GM23338 (cell line): Measurements from ENCODE around the gene RAB44. TPM values are rescaled to one million over a fixed set of nuclear protein-coding genes. Genes with fewer than 3 reads are reported as not detected.
A peak's percentile ranks its signal among the peaks of the same experiment; 100 is the strongest.

ENCODE experiments used
- ATAC-seq: fragments of 200-7000 bp; cut with Tn5 transposase; 3 replicates; pipeline ENCODE4 v1.9.1; 2020
- DNase-seq: peaks from one replicate; pipeline ENCODE4 v3.0.0-alpha.2; 2015; ENCODE audit warnings: low spot score
- H2AFZ ChIP-seq: fragments of 200-600 bp; sonication (generic); 2 replicates; pipeline ENCODE4 v1.8.0; 2016; ENCODE audit warnings: antibody characterized with exemption, mild to moderate bottlenecking, moderate library complexity
- H3F3A ChIP-seq: fragments of 200-600 bp; sonication (generic); replicated peaks from 2 replicates; pipeline ENCODE4 v1.8.0; 2017; ENCODE audit warnings: antibody characterized with exemption, mixed run types, low read depth
- H3K27ac ChIP-seq: fragments of 200-600 bp; sonication (generic); 2 replicates; pipeline ENCODE4 v1.6.1; 2016; ENCODE audit warnings: low read depth
- H3K27me3 ChIP-seq: fragments of 200-600 bp; sonication (generic); 2 replicates; pipeline ENCODE4 v1.8.0; 2016; ENCODE audit warnings: mild to moderate bottlenecking, mixed run types, moderate library complexity; ENCODE audit not compliant: insufficient read depth
- H3K36me3 ChIP-seq: fragments of 200-600 bp; sonication (generic); 2 replicates; pipeline ENCODE4 v1.8.0; 2016; ENCODE audit warnings: mild to moderate bottlenecking; ENCODE audit not compliant: insufficient read depth
- H3K4me1 ChIP-seq: fragments of 200-600 bp; sonication (generic); 2 replicates; pipeline ENCODE4 v1.8.0; 2016; ENCODE audit warnings: mild to moderate bottlenecking, moderate library complexity; ENCODE audit not compliant: insufficient read depth
- H3K4me2 ChIP-seq: fragments of 200-600 bp; sonication (generic); 2 replicates; pipeline ENCODE4 v1.7.1; 2017; ENCODE audit warnings: mixed run types
- H3K4me3 ChIP-seq: fragments of 200-600 bp; sonication (generic); 2 replicates; pipeline ENCODE4 v1.6.1; 2016; ENCODE audit warnings: mixed run types
- H3K79me2 ChIP-seq: fragments of 200-600 bp; sonication (generic); replicated peaks from 2 replicates; pipeline ENCODE4 v1.8.0; 2017; ENCODE audit warnings: mild to moderate bottlenecking; ENCODE audit not compliant: insufficient read depth
- H3K9me2 ChIP-seq: fragments of 200-600 bp; sonication (generic); 2 replicates; pipeline ENCODE4 v1.8.0; 2017; ENCODE audit not compliant: insufficient read depth
- H4K20me1 ChIP-seq: fragments of 200-600 bp; sonication (generic); replicated peaks from 2 replicates; pipeline ENCODE4 v1.8.0; 2017; ENCODE audit warnings: mild to moderate bottlenecking; ENCODE audit not compliant: insufficient read depth
- H3K27ac Mint-ChIP-seq: 2 replicates; pipeline ENCODE4 v1.8.0; 2020; ENCODE audit warnings: inconsistent platforms, mild to moderate bottlenecking, moderate library complexity, mixed read lengths
- H3K27me3 Mint-ChIP-seq: 3 replicates; pipeline ENCODE4 v1.8.0; 2022; ENCODE audit warnings: low read depth, mild to moderate bottlenecking, moderate library complexity, mixed read lengths, inconsistent platforms; ENCODE audit not compliant: insufficient read depth, poor library complexity
- H3K36me3 Mint-ChIP-seq: 3 replicates; pipeline ENCODE4 v1.8.0; 2021; ENCODE audit warnings: low read depth, mild to moderate bottlenecking, inconsistent platforms, moderate library complexity, mixed read lengths
- H3K4me1 Mint-ChIP-seq: 3 replicates; pipeline ENCODE4 v1.8.0; 2020; ENCODE audit warnings: mild to moderate bottlenecking, inconsistent platforms, mixed read lengths
- H3K4me3 Mint-ChIP-seq: 3 replicates; pipeline ENCODE4 v1.8.0; 2021; ENCODE audit warnings: moderate library complexity, mild to moderate bottlenecking, inconsistent platforms, mixed read lengths
- H3K9me3 Mint-ChIP-seq: 3 replicates; pipeline ENCODE4 v1.8.0; 2020; ENCODE audit warnings: moderate library complexity, mild to moderate bottlenecking, inconsistent platforms, mixed read lengths
- CREB1 ChIP-seq: fragments of 250-450 bp; sonication (Bioruptor Pico); IDR thresholded peaks from 2 replicates; pipeline ENCODE4 v1.5.0; 2020; ENCODE audit warnings: low read depth, mild to moderate bottlenecking, moderate library complexity
- ETS1 ChIP-seq: IDR thresholded peaks from 2 replicates; pipeline ENCODE4 v1.6.1; 2016; ENCODE audit warnings: antibody characterized with exemption
- EZH2 ChIP-seq: fragments of 200-600 bp; sonication (generic); IDR thresholded peaks from one replicate; pipeline ENCODE4 v1.8.0; 2017; ENCODE audit warnings: antibody characterized with exemption, mild to moderate bottlenecking, low read depth; ENCODE audit not compliant: unreplicated experiment
- EZH2phosphoT487 ChIP-seq: fragments of 200-600 bp; sonication (generic); IDR thresholded peaks from one replicate; pipeline ENCODE4 v1.8.1; 2018; ENCODE audit warnings: antibody characterized with exemption; ENCODE audit not compliant: unreplicated experiment
- JUNB ChIP-seq: IDR thresholded peaks from one replicate; pipeline ENCODE4 v1.6.1; 2016; ENCODE audit warnings: antibody characterized with exemption; ENCODE audit not compliant: unreplicated experiment
- NANOG ChIP-seq: IDR thresholded peaks from 2 replicates; pipeline ENCODE4 v1.6.1; 2016; ENCODE audit warnings: antibody characterized with exemption, borderline replicate concordance
- POLR2AphosphoS5 ChIP-seq: IDR thresholded peaks from 2 replicates; pipeline ENCODE4 v1.6.1; 2016; ENCODE audit warnings: antibody characterized with exemption, low read depth
- STAT1 ChIP-seq: IDR thresholded peaks from one replicate; pipeline ENCODE4 v1.6.1; 2016; ENCODE audit warnings: antibody characterized with exemption; ENCODE audit not compliant: unreplicated experiment
- ZNF114 ChIP-seq: fragments of 250-450 bp; sonication (Bioruptor Pico); IDR thresholded peaks from 2 replicates; pipeline ENCODE4 v1.5.0; 2020; ENCODE audit warnings: mild to moderate bottlenecking, moderate library complexity
- ZNF331 ChIP-seq: fragments of 250-450 bp; sonication (Bioruptor Pico); IDR thresholded peaks from 2 replicates; pipeline ENCODE4 v1.5.0; 2020; ENCODE audit warnings: low read depth, mild to moderate bottlenecking, moderate library complexity
- polyA plus RNA-seq: library from polyadenylated mRNA; unstranded; fragments of >200 nt; fragmentation: Nextera tagmentation; extraction: Ambion mirVana; gene quantifications from 2 replicates; pipeline ENCODE4 v1.2.1, GENCODE V29; 2016
- total RNA-seq: library from RNA; depleted of rRNA; stranded (reverse); fragments of >200 nt; shearing (Covaris generic); gene quantifications from 2 replicates; pipeline ENCODE4 v1.2.3, GENCODE V29; 2014
- TF ChIP-seq, protein P1 (sequence below): IDR thresholded peaks from one replicate; pipeline ENCODE4 v1.6.1; 2018; ENCODE audit warnings: antibody characterized with exemption; ENCODE audit not compliant: unreplicated experiment
- TF ChIP-seq, protein P2 (sequence below): fragments of 250-450 bp; sonication (Bioruptor Pico); IDR thresholded peaks from 2 replicates; pipeline ENCODE4 v1.5.0; 2020; ENCODE audit warnings: mild to moderate bottlenecking, moderate library complexity
- TF ChIP-seq, protein P3 (sequence below), 2 experiments: fragments of 200-600 bp in 1 of 2; sonication (generic) in 1 of 2; conservative IDR thresholded peaks; 2 replicates each; pipeline versions ENCODE4 v1.5.1 to v1.6.1; 2016 to 2017; ENCODE audit warnings: antibody characterized with exemption in 2 of 2, low read depth in 2 of 2, mild to moderate bottlenecking in 2 of 2, moderate library complexity in 1 of 2

Gene RAB44
- total and polyA plus RNA-seq, 2 experiments from 2014 or later: not detected

- H3K27ac Mint-ChIP-seq: no peak overlapping the region; the same call in 1 of the 2 replicates
- H3K4me2 ChIP-seq: no peak overlapping the region
- no peak for TF ChIP-seq EZH2phosphoT487
- TF ChIP-seq, protein P1, sequence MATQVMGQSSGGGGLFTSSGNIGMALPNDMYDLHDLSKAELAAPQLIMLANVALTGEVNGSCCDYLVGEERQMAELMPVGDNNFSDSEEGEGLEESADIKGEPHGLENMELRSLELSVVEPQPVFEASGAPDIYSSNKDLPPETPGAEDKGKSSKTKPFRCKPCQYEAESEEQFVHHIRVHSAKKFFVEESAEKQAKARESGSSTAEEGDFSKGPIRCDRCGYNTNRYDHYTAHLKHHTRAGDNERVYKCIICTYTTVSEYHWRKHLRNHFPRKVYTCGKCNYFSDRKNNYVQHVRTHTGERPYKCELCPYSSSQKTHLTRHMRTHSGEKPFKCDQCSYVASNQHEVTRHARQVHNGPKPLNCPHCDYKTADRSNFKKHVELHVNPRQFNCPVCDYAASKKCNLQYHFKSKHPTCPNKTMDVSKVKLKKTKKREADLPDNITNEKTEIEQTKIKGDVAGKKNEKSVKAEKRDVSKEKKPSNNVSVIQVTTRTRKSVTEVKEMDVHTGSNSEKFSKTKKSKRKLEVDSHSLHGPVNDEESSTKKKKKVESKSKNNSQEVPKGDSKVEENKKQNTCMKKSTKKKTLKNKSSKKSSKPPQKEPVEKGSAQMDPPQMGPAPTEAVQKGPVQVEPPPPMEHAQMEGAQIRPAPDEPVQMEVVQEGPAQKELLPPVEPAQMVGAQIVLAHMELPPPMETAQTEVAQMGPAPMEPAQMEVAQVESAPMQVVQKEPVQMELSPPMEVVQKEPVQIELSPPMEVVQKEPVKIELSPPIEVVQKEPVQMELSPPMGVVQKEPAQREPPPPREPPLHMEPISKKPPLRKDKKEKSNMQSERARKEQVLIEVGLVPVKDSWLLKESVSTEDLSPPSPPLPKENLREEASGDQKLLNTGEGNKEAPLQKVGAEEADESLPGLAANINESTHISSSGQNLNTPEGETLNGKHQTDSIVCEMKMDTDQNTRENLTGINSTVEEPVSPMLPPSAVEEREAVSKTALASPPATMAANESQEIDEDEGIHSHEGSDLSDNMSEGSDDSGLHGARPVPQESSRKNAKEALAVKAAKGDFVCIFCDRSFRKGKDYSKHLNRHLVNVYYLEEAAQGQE: no peak
- no peak for TF ChIP-seq JUNB
- no peak for TF ChIP-seq ZNF114 (CRISPR knock-in tag)
- no peak for TF ChIP-seq POLR2AphosphoS5
- no peak for TF ChIP-seq NANOG
- TF ChIP-seq ETS1: no peak
- TF ChIP-seq EZH2: no peak
- TF ChIP-seq, protein P2, sequence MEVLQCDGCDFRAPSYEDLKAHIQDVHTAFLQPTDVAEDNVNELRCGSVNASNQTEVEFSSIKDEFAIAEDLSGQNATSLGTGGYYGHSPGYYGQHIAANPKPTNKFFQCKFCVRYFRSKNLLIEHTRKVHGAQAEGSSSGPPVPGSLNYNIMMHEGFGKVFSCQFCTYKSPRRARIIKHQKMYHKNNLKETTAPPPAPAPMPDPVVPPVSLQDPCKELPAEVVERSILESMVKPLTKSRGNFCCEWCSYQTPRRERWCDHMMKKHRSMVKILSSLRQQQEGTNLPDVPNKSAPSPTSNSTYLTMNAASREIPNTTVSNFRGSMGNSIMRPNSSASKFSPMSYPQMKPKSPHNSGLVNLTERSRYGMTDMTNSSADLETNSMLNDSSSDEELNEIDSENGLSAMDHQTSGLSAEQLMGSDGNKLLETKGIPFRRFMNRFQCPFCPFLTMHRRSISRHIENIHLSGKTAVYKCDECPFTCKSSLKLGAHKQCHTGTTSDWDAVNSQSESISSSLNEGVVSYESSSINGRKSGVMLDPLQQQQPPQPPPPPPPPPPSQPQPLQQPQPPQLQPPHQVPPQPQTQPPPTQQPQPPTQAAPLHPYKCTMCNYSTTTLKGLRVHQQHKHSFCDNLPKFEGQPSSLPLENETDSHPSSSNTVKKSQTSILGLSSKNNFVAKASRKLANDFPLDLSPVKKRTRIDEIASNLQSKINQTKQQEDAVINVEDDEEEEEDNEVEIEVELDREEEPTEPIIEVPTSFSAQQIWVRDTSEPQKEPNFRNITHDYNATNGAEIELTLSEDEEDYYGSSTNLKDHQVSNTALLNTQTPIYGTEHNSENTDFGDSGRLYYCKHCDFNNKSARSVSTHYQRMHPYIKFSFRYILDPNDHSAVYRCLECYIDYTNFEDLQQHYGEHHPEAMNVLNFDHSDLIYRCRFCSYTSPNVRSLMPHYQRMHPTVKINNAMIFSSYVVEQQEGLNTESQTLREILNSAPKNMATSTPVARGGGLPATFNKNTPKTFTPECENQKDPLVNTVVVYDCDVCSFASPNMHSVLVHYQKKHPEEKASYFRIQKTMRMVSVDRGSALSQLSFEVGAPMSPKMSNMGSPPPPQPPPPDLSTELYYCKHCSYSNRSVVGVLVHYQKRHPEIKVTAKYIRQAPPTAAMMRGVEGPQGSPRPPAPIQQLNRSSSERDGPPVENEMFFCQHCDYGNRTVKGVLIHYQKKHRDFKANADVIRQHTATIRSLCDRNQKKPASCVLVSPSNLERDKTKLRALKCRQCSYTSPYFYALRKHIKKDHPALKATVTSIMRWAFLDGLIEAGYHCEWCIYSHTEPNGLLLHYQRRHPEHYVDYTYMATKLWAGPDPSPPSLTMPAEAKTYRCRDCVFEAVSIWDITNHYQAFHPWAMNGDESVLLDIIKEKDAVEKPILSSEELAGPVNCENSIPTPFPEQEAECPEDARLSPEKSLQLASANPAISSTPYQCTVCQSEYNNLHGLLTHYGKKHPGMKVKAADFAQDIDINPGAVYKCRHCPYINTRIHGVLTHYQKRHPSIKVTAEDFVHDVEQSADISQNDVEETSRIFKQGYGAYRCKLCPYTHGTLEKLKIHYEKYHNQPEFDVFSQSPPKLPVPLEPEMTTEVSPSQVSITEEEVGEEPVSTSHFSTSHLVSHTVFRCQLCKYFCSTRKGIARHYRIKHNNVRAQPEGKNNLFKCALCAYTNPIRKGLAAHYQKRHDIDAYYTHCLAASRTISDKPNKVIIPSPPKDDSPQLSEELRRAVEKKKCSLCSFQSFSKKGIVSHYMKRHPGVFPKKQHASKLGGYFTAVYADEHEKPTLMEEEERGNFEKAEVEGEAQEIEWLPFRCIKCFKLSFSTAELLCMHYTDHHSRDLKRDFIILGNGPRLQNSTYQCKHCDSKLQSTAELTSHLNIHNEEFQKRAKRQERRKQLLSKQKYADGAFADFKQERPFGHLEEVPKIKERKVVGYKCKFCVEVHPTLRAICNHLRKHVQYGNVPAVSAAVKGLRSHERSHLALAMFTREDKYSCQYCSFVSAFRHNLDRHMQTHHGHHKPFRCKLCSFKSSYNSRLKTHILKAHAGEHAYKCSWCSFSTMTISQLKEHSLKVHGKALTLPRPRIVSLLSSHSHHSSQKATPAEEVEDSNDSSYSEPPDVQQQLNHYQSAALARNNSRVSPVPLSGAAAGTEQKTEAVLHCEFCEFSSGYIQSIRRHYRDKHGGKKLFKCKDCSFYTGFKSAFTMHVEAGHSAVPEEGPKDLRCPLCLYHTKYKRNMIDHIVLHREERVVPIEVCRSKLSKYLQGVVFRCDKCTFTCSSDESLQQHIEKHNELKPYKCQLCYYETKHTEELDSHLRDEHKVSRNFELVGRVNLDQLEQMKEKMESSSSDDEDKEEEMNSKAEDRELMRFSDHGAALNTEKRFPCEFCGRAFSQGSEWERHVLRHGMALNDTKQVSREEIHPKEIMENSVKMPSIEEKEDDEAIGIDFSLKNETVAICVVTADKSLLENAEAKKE: no peak
- TF ChIP-seq STAT1: no peak
- TF ChIP-seq, protein P3, sequence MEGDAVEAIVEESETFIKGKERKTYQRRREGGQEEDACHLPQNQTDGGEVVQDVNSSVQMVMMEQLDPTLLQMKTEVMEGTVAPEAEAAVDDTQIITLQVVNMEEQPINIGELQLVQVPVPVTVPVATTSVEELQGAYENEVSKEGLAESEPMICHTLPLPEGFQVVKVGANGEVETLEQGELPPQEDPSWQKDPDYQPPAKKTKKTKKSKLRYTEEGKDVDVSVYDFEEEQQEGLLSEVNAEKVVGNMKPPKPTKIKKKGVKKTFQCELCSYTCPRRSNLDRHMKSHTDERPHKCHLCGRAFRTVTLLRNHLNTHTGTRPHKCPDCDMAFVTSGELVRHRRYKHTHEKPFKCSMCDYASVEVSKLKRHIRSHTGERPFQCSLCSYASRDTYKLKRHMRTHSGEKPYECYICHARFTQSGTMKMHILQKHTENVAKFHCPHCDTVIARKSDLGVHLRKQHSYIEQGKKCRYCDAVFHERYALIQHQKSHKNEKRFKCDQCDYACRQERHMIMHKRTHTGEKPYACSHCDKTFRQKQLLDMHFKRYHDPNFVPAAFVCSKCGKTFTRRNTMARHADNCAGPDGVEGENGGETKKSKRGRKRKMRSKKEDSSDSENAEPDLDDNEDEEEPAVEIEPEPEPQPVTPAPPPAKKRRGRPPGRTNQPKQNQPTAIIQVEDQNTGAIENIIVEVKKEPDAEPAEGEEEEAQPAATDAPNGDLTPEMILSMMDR (conservative IDR thresholded peaks at IDR 0.05; ENCODE audit: low read depth in 2 of 2): no peak
- TF ChIP-seq ZNF331 (CRISPR knock-in tag): no peak
- no peak for TF ChIP-seq CREB1
Measured at GRCh38 chr6:36662827-36663256, 34.8 kb upstream of the RAB44 start.

More at GRCh38 chr6:36662827-36663256, 34.8 kb upstream of the RAB44 start:
- Histone ChIP-seq H3K9me2 (no peaks in the 10 kb centered on the region), H3K27me3 (peaks cover 6% of the 10 kb centered on the region; the same call in 1 of the 2 replicates), H3K27ac (no peak overlapping the region), H3F3A (peaks cover 8% of the 10 kb centered on the region; the same call in 1 of the 2 replicates), H3K79me2 (no peaks in the 10 kb centered on the region), H3K4me1 (peaks cover 21% of the 10 kb centered on the region), H3K4me3 (no peak overlapping the region), H3K36me3 (no peaks in the 10 kb centered on the region), H4K20me1 (no peaks in the 10 kb centered on the region), H2AFZ (peak overlapping the region; percentile 63; the same call in 1 of the 2 replicates)
- DNase-seq: no peak
- H3K4me1 Mint-ChIP-seq: peaks cover 26% of the 10 kb centered on the region
- no peaks in the 10 kb centered on the region for H3K9me3 Mint-ChIP-seq
- H3K27me3 Mint-ChIP-seq: peaks cover 4% of the 10 kb centered on the region
- ATAC-seq: no peak
- H3K4me3 Mint-ChIP-seq: no peak overlapping the region
- H3K36me3 Mint-ChIP-seq: no peaks in the 10 kb centered on the region
